GM18519 (cell line): ENCODE measurements around the gene NEDD1.

Source experiments
- ATAC-seq: cut with Tn5 transposase; IDR thresholded peaks from one replicate; pipeline ENCODE4 v1.9.1; 2021; ENCODE audit warnings: mild to moderate bottlenecking, moderate library complexity; ENCODE audit not compliant: unreplicated experiment, low FRiP score

Gene NEDD1, protein sequence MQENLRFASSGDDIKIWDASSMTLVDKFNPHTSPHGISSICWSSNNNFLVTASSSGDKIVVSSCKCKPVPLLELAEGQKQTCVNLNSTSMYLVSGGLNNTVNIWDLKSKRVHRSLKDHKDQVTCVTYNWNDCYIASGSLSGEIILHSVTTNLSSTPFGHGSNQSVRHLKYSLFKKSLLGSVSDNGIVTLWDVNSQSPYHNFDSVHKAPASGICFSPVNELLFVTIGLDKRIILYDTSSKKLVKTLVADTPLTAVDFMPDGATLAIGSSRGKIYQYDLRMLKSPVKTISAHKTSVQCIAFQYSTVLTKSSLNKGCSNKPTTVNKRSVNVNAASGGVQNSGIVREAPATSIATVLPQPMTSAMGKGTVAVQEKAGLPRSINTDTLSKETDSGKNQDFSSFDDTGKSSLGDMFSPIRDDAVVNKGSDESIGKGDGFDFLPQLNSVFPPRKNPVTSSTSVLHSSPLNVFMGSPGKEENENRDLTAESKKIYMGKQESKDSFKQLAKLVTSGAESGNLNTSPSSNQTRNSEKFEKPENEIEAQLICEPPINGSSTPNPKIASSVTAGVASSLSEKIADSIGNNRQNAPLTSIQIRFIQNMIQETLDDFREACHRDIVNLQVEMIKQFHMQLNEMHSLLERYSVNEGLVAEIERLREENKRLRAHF

DNA sequence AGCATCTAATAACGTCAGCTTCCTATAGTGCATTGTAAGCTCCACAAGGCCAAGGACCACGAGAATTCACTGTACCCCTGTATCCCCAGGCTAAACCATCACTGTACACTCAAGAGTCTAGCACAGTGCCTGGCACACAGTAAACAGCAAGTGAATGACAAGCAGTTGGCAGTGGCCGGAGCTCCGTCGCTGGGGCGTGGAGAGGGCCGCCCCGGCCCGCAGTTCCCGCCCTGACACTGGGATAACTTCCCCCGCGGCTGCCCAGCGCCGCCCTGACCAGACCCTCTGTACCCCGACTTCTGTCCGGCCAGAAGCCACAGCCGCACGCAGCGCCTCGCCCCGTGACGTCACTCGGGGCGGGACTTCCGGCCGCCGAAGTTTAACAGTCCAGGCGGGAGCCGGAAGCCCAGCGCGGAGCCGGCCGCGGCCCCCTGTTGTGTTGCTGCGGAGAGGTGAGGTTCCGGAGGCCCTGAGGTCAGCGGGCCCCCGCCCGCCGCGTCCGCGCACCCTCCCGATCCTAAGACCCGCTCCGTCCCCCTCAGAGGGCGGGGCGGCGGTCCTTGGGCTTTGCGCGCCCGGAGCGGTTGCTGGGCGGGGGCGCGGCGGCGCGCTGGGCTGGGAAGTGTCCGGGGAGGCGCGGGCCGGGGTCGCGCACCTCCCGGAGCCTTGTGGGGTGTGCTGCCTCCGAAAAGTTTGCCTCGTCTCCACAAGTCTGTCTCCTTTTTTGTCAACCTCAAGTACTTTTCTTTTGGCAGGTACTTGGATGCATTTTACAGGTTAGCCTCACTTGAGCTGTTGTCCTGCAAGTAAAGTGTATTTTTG lies at the start of gene NEDD1:
Gene NEDD1, plus strand, starts transcription at position 409 of the 822 bp plus-strand sequence. CDS start 2,503 bp downstream, outside the sequence.
- ATAC-seq: peak; percentile 82

DNA sequence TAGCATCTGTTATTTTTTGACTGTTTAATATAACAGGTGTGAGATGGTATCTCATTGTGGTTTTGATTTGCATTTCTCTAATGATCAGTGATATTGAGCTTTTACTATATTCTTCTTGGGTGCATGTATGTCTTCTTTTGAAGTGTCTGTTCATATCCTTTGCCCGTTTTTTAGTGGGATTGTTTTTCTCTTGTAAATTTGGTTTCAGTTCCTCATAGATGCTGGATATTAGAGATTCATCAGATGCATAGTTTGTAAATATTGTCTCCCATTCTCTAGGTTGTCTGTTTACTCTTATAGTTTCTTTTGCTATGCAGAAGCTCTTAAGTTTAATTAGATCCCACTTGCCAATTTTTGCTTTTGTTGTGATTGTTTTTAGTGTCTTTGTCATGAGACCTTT lies 48.9 kb upstream of the NEDD1 start:
- ATAC-seq: no peak

DNA sequence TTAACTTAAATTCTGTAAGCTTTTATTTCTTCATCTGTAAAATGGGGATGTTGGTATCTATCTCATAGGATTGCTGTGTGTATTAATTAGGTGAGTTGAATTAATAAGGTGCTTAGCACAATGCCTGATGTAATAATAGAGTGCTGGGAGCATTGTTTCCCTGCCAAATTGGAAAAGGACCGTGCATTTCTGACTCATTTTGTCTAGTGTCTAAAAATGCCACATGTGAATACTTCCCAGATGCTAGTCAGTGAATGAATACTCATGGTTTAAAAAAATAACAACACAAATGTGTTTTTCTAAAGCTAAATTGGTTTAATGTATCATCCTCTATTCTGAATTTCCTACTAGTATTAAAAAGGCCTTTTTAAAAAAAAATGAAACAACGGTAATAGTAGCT lies 45.4 kb upstream of the NEDD1 start:
- ATAC-seq: no peak

DNA sequence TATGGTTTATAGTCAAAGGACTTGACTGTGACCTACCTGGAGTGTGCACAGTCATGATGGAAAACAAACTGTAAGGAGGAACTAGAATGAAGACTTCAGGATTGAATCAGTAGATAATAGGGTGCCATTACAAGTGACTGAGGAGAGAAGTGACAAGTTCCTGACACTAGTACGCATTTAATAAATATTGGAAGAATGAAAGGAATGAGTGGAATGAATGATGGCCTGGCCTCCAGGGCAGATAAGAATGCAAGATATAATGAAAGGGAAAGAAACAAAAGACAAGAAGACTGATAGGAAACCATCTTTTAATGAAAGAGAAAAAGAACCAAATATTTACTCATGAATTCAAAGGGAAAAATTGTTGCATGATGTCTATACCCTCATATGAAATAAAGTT lies 44.7 kb upstream of the NEDD1 start:
- ATAC-seq: no peak

DNA sequence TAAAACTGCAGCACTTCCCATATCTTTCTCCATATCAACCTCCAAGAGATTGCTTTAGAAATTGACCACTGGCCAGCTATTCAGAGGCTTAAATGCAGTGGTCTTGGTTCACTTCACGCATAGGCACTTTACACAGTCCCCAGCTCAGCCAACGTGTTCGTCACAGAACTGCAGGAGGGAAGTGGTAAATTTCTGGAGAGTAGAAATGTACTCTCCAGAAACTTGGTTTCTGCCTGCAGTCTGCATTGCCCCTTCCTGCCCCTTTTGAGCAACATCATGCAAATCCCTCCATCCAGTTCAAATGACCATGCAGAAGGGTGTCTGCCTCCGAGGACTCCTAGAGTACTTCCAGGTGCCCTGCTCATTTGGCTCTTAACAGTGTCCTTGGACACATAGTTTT lies 42.7 kb upstream of the NEDD1 start:
- ATAC-seq: no peak

DNA sequence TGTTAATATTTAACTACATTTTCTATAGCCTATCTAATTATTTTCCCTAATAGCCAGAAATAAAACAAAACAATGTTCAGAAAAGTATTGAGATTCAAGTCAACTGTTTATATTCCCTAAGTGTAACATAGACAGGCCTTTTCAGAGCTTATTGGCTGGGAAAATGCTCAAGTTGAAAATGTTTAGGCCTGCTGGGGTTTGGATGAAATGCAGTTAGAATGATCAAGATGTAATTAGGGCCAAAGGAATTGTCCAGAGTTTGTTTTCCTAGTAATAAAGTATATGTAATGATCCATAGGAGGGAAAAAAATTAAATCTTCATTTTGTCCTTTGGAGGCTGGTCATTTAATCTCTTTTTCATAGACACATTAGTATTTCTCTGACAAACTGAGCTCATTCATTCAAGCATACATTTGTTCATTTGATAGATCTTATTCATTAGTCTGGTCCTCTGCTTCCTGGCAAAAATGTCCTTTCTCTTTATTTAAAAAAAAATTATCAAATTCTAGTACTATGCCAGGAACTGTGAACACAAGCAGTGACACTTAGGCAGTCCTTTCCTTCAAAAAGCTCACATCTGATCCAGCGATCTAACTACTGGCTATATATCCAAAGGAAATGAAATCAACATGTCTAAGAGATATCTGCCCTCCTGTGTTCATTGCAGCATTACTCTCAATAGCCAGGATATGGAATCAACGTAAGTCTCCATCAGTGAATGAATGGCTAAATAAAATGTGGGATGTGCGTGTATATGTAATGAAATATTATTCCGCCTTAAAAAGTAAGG lies 40.1 kb upstream of the NEDD1 start:
- no peak for ATAC-seq

DNA sequence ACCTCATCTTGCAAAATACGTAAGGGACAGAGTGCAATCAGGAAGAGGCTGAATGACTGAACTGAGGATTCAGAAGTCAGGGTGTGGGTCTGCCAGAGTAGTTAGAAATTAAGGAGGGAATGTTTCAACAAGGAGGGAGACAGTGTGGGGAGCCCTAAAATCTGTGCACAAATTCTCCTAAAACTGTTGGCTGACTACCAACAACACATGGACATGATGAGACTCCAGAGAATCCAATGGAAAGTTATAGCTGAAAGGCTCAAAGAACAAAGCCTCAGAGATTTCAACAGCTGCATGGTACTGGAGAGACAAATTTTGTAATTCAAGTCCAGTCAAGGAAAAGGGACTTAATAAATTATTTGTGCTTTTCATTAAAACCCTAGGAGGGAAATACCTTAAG lies 36.1 kb upstream of the NEDD1 start:
- ATAC-seq: no peak

DNA sequence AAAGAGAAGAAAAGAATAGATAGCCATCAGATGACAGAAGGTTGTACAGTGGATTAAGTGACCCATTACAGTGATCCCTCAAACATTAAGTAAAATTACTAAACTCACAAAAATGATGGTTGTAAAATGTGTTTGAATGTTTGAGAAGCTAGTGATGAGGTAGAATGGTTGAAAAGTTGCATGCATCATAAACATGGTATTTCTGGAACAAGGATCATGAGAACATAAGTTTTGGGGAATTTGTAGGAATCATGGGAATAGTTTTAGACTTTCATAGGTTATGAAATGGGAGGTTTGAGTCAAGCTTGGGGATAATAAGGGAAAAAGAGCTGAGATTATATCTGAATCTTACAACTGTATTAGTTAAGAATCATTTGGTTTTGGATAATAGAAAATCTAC lies 34.1 kb upstream of the NEDD1 start:
- ATAC-seq: no peak

DNA sequence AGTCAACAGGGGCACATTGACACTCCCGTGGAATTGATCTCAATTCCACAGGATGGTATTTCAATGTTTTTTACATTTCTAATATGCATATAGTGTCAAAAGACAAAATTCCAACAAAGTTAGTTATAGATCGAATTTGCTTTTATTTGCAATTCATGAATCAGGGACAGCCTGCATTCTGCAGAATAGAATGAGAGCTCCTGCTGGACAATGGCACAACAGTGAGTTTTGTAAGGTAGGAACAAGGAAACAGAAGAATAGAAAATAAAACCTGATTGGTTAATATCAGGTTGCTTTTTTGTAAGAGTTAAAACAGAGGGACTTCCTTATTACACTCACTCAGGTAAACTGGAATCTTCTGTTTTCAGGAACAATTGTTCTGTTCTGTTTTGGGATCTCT lies 32.8 kb upstream of the NEDD1 start:
- no peak for ATAC-seq

DNA sequence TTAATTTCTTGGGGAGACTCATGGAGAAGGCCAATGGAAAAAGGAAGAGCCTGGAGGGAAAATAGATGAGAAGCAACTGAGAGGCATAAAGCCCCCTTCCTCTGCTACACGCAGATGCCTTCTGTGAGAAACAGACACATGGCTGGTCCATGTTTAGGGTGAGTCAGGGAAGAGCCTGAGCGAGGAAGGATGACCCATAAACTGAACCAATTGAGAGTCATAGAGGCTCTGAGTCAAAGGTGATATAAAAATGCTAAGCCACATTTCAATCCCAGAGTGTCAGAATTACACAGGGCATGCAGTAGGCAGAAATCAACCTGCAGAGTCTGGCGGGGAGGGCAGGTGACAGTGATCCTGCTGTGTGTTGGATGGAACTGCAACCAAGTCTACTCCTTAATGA lies 30.1 kb upstream of the NEDD1 start:
- no peak for ATAC-seq

DNA sequence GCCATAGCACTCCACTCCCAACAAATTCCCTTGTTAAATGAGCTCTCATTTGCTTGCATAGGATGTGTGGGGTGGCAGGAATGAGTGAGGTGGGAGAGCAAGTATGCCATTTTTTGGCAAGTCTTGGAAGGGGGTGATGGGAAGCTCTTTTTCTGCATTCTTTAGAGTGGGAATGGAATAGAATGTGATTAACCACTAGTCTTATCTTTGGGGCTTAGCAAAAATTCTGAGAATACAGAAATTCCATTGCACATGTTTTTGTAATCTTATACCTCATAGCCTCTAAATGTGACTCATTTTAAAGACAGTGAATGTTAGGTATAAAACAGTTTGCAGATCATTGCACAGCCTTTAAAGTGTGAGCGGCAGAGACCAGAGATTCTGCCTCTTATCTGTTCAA lies 28.4 kb upstream of the NEDD1 start:
- ATAC-seq: no peak

DNA sequence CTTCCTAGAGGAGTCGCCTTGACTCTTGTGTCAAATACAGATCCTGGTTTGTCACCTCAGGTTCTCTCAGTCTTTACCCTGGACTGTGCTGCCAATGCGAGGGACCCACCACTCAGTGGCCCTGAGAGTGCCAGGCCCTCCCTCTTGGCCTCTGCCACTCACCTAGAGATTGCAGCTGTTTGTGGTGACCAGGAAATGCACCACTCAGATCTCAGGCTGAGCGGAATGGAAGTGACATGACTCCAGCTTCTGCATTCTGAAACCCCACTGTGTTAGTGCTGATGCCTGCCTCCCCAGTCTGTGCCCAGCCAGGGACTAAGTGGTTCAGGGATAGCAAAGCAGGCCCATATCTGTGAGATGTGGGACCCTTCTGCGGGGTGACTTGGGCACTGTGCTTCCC lies 27.8 kb upstream of the NEDD1 start:
- no peak for ATAC-seq

DNA sequence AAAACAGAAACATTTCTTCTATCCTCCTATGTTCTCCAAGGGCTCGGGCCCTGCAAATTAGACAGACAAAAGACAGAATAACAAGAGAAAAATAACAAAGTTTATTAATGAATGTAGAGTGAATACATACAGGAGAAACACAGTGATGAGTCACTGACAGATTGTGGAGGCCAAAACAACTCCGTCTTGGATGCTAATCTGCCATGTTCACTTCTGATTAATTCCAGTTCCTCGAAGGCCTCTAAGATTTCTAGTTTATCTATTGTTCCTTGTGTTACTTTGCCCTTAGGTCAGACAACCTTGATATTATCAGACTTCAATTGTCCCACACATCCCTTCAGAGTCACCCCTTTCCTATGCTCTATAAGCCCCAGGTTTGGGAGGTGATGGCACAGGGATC lies 26.8 kb upstream of the NEDD1 start:
- no peak for ATAC-seq

DNA sequence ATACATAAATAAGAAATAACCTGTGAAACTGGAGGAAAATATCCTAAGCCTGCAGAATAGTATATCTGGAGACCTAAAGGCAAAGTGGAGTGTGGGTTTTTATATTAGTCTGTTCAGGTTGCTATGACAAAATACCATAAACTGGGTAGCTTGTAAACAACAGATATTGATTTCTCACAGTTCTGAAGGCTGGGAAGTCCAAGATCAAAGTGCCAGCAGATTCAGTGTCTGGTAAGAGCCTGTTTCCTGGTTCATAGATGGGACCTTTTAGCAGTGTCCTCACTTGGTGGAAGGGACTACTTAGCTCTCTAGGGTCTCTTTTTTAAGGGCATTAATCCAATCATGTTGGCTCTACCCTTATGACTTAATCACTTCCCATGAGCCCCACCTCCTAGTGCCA lies 25.4 kb upstream of the NEDD1 start:
- ATAC-seq: no peak

DNA sequence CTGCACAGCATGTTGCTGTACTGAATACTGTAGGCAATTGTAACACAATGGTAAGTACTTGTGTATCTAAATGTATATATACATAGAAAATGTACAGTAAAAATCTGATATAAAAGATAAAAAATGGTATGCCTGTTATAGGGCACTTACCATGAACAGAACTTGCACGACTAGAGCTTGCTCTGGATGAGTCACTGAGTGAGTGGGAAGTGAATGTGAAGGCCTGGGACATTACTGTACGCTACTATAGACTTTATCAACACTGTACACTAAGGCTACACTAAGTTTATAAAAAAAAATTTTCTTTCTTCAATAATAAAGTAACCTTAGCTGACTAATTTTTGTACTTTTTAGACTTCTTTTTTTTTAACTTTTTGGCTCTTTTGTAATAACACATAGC lies 24.2 kb upstream of the NEDD1 start:
- no peak for ATAC-seq

DNA sequence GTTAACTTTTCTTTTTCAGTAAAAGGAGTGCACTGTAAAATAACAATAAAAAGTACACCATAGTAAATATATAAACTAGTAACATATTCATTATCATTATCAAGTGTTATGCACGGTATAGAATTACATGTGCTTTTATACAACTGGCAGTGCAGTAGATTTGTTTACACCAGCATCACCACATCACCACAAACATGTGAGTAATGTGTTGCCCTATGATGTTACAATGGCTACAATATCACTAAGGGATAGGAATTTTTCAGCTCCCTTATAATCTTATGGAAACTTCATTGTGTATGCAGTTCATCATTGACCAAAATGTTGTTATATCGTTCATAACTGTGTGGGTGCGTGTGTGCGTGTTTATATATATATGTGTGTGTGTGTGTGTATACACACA lies 23.5 kb upstream of the NEDD1 start:
- ATAC-seq: no peak

DNA sequence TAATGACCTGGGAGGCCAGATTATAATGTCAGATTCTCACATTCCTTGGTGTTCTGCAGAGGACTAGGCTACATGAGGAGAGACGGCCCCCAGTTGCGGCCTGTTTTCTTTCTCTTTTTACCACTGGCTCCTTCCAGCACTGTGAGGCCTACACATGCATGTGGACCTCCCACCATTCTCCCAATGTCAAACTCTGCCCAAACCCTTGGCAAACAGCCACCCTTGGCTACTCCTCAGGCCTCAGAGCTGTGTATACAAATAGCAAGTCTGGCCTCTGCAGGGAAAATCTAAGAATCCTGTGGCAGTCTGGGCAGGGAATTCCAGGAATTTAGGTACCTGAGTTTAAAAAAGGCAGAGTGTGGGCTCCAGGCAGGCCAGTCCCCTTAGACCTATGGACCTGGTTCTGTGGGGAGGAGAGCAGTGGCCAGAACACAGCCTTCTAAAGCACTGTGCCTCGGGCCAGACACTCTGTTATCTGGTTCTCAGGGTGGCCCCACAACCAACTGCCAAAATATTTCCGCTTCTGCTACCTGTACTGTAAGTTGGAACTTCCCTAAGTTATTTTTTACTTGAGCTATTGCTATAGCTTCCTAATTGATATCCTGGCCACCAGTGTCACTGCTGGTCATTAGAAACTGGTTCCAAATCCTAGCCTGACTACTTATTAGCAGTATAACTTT lies 19.9 kb upstream of the NEDD1 start:
- ATAC-seq: no peak

DNA sequence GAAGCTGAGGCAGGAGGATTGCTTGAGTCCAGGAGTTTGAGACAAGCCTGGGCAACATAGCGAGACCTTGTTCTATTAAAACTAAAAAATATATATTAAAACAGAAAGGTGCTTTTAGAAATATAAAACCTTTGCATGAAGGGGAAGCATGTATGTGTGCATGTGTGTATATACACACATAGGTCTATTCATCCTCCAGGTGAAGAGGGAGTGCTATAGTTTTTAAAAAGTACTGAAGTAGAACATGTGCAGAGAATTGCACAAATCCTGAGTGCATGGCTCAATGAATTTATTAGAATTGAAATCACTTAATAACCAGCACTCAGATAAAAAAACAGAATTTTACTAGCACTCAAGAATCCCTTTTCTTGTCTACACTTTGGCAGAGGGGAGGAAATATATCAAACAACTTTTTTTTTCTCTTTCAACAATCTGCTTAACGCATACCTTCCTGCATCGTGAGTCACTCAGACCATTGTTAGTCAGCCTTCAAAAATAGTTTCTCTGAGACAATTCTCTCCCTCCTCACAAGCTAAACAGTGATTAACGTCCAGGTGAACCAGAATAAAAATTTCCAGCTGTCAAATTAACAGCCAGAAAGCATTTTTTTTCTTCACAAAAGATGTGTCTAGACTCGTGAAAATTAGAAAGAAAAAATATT lies 17.7 kb upstream of the NEDD1 start:
- ATAC-seq: no peak

DNA sequence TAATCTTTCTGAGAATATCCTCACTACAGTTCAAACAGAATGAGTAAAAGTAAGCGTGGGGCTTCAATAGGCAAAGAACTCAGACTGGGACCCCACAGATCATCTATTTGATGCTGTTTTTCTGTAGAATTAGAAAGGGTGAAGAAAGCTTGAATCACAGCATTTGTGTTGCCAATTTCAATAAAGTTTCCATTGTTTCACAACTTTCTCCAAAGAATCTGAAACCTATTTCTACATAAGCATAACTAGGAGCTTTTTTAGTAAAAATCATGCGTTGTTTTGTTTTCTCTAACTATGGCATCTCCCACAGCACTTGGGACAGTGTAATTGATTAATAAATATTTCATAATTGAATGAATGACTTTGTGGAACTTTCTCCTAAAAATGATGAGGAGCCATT lies 16.7 kb upstream of the NEDD1 start:
- ATAC-seq: no peak

DNA sequence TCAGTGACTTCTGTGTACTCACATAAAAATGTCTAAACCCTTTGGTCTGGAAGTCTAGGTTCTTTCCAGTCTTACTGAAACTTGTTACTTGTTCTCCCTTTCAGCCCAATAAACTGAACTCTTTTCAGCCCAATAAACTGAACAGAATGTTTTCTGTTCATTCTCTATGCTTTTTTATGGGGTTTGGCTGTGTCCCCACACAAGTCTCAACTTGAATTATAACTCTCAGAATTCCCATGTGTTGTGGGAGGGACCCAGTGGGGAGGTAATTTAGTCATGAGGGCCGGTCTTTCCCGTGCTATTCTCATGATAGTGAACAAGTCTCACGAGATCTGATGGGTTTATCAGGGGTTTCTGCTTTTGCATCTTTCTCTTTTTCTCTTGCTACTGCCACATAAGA lies 15.0 kb upstream of the NEDD1 start:
- no peak for ATAC-seq
